ENCODE data around the gene TNFRSF18.

DNA sequence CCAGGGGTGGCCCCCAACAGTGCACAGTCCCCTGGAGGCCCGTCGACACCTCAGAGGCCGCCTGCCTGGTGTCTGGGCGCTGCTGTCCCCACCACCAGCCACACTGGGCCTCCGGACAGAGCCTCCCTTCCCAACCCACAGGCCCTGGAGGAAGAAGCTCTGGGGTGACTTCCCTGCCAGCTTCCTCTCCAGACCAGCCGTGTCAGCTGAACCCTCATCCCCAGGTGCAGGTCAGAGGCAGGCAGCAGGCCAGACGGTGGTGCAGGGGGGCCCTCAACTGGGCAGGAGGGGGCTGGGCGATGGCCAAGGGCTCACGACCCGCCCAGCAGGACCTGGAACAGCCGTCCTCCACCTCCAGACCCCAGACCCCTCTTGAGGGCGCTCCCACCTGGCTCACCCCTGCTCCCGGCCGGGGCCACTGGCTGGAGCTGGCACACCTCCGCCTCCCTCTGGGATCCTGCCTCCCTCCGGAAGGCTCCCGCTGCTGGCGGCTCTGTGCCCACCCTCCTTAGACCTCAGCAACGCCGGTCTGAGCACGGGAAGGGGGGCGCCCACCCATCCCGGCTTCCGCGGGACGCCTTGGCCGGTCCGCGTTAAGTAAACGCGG, 520 bp downstream of the TNFRSF18 start:
- TF ChIP-seq CTCF (conservative IDR thresholded peaks at IDR 0.05), result no peak
- TF ChIP-seq EZH2 (IDR thresholded peaks at IDR 0.05; ENCODE audit: low read depth), result no peak

Data from PC-9 (cell line).